CD4-positive, alpha-beta T cell treated with Interleukin-10 for 1 hour (primary cell): ENCODE measurements around the gene PROKR1.
"Not testable (repeated sequence)": the region's sequence is repeated elsewhere in the genome, so short reads cannot be mapped to it uniquely, and the experiment has no call there.

Experiments used
- DNase-seq: peaks from one replicate; pipeline ENCODE4 v3.0.0-alpha.2; 2020

Gene PROKR1

DNA sequence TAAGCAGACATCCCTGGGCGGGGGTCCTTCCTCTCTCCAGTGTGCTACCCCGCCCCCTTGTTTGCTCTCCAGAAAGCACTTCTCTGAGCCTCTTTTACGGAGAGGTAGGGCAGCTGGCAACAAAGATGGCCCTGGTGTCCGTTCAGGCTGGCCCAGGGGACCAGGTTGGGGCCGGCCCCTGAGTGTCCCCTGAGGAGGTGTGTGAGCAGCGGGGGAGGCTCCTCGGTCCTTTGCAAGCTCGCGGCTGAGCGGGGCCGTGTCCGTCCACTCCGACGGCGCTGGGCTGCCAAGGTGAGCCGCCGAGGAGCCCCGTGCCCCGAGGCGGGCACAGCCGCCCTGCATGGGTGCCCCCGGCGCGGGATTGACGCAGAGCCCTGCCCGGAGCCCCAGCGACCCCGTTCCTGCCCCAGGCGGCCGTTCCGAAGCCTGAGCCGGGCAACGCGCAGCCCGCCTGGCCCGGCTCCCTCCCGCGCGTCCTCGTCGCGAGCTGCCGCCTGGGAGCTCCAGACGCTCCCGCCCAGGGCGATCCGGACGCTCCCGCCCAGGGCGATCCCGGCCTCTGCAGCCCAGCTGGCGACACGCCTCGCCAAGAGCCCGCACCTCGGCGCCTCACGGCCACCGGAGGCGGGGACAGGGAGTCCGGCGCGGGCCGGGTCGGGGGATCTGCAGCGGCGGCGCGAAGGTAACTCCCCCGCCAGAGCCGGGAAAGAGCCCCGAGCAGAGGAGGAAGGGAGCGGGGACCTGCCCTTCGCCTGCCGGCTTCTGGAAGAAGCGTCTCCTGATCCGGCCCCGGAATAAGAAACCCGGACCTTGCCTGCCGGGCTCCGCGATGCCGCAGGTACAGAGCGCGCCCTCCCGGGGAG lies at the start of gene PROKR1:
Gene PROKR1, plus strand, starts transcription at position 569 of the 863 bp plus-strand sequence. CDS start 2,243 bp downstream, outside the sequence.
- no peak for DNase-seq

DNA sequence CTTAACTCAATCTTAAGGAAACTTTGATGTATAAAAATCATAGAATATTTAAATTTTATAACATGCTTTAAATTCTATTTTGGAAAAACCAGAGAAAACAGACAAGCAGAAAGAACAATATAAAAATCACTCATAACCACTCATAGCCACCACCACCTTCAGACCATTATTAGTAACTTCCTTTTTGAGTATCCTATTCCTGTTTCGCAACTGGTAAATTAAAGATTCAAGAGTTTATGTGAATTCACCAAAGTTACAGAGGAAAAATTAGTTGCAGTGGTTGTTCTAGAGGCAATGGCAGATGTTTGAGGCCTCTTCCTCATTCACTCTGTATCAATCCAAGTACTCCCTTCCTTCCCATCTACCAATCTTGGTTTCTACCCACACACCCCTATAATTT lies 49.3 kb upstream of the PROKR1 start:
- no peak for DNase-seq

DNA sequence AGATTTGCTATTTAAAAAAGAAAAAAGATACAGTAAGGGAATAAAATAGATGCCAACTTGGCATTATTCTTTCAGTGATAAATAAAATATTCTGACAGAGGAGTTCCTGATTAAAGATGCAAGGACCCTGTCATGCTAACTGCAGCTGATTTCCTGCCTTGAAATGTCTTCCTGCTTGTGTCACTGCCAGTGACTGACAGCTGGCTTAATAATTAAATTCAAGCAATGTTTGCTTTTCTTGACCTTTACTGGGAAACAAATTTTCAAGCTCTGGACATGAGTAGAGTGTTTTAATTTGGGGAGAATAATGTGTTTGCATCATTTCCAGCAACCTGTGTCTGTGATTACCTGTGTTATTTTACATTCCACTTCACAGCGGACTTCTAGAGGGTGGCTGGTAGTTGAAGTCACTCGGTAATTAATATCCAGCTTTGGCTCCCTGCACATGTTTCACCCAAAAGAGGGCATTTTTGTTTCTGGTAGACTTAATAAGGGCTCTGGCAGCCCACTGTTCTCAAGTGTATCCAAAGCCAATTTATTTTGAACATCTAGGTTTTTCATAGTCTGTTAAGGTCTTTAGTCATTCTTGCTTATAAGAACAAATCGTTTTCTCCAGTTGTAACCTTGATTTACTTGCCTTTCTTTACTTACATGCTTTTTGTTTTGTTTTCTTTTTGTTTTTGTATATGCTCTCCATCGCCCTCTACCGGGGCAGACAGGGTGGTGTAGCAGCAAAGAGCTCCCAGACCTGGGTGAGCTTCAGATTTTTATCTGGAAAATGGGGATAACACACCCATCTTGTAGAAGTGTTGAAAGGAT lies 48.5 kb upstream of the PROKR1 start:
- DNase-seq = peak; percentile 67

DNA sequence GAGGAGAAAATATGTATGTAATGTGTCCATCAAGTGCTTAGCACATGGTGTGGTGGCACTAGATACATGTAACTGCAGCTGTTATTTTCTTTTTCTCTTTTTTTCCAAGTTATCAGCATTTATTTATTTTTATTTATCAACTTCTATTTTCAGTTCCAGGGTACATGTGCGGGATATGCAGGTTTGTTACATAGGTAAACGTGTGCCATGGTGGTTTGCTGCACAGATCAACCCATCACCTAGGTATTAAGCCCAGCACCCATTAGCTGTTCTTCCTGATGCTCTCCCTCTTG lies 47.9 kb upstream of the PROKR1 start:
- DNase-seq = not testable (repeated sequence)

DNA sequence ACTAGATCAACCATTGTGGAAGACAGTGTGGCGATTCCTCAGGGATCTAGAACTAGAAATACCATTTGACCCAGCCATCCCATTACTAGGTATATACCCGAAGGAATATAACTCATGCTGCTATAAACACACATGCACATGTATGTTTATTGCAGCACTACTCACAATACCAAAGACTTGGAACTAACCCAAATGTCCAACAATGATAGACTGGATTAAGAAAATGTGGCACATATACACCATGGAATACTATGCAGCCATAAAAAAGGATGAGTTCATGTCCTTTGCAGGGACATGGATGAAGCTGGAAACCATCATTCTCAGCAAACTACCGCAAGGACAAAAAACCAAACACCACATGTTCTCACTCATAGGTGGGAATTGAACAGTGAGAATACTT lies 42.9 kb upstream of the PROKR1 start:
- not testable (repeated sequence) for DNase-seq

DNA sequence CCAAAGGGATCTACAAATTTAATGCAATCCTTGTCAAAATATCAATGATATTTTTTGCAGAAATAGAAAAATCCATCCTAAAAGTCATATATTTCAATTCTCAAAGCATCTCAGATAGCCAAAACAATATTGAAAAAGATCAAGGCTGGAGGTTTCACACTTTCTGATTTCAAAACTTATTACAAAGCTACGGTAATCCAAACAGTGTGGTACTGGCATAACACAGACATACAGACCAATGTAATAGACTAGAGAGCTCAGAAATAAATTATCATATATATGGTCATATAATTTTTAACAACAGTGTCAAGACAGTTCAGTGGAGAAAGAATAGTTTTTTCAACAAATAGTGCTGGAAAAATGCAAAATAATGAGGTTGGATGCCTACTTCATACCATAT lies 40.3 kb upstream of the PROKR1 start:
- DNase-seq = no peak

DNA sequence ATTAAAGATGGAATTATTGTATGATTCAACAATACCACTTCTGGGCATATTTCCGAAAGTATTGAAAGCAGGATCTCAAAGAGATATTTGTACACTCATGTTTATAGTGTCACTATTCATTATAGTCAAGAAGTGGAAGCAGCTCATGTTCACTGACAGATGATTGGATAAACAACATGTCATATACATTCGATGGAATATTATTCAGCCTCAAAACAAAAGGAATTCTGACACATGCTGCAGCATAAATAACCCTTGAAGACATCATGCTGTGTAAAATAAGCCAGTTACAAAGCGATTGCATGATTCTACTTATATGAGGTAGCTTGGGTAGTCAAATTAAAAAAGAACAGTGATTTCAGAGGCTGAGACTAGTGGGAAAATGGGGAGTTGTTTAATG lies 39.3 kb upstream of the PROKR1 start:
- DNase-seq = no peak

DNA sequence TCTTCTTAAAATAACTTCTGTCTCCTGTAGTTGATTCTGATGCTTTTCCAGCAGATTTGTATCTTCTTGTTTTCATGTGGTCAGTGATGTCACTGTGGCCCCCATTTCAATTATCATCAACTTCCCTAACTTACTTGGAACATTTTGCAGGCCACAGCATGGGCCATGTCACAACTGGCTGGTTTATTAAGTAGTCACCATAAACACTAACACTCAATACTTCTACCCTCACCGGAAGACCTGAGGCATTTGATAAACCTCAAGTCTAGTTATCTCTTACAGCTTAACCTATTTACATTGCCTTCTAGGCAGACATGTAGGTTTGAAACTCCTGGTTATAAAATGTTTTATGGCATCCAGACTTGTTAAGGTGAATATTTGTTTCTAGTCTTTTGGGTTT lies 37.4 kb upstream of the PROKR1 start:
- DNase-seq = no peak

DNA sequence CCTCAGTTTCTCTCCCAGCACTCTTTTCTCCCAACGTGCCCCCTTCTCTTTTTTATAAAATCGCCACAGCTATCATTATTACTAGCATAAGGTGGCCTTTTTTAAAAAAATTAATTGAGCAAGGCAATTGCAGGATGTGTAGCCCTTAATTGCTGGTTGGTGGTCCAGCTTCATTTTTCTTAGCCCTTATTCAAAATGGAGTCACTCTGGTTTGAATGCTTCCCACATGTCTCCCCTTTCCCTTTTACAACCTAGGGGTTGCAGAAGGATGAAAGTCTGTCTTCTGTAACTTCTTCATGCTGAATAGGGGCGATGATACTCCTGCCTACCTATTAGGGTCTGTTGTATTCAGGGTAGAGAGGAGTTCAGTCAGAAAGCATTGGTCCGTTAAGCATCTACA lies 36.6 kb upstream of the PROKR1 start:
- no peak for DNase-seq

DNA sequence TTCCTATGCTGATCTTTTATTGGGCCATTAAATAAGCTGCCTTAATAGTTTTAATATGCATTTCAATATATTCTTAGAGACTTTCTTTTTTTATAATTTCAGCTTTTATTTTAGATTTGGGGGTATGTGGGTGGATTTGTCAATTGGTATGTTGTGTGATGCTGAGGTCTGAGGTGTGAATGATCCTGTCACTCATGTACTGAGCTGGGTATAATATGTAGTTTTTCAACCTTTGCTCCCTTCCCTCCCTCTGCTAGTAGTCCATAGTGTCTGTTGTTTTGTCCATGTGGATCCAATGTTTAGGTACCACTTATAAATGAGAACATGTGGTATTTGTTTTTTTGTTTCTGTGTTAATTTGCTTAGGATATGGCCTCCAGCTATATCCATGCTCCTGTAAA lies 35.5 kb upstream of the PROKR1 start:
- DNase-seq = no peak

DNA sequence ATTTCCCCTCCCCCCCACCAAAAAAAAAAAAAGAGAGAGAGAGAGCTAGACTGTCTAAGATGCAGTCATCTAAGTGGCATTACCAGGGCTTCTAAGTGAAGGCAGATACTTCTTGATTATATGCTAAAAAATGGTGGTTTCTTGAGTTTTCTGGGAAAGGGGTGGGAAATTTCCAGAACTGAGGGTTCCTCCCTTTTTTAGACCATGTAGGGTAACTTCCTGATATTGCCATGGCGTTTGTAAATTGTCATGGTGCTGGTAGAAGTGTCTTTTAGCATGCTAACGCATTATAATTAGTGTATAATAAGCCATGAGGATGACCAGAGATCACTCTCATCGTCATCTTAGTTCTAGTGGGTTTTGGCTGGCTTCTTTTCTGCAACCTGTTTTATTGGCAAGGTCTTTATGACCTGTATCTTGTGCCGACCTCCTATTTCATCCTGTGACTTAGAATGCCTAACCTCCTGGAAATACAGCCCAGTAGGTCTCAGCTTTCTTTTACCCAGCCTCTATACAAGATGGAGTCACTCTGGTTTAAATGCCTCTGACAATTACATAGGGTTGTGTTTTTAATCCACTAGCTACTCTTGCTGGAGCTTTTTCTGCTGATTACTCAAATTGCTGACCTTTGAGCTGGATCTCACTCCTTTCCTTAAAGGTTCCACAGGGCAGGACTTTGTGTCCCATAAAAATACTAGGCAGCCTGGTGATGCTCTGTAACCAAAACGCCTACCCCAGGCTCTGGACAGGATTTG lies 30.4 kb upstream of the PROKR1 start:
- no peak for DNase-seq

DNA sequence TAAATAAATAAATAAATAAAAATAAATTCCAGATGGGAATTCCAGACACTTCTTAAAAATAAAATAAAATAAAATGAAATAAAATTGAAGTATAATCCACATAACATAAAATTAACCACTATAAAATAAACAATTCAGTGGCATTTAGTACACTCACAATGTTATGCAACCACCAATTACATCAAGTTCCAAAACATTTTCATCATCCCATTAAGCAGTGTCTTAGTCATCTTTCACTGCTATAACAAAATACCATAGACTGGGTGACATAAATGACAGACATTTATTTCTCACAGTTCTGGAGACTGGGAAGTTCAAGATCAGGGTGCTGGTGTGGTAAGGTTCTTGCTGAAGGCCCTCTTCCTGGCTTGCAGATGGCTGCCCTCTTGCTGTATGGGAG lies 22.6 kb upstream of the PROKR1 start:
- DNase-seq = no peak

DNA sequence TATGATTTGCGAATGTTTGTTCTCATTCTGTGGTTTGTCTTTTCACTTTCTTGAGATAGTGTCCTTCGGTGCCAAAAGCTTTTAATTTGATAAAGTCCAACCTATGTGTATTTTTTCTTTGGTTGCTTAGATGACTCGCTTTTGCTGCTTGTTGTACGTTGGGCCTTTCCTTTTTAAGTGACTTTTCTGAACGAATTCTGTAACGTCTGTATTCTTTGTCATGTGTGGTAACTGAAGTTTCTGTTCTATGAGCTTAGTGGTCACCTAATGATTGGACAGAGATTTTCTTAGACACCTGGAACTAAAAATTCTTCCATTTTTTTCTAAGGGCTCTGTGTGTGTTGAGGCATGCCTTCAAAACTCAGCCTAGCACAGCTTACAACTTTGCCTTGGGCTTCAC lies 19.6 kb upstream of the PROKR1 start:
- DNase-seq = no peak

DNA sequence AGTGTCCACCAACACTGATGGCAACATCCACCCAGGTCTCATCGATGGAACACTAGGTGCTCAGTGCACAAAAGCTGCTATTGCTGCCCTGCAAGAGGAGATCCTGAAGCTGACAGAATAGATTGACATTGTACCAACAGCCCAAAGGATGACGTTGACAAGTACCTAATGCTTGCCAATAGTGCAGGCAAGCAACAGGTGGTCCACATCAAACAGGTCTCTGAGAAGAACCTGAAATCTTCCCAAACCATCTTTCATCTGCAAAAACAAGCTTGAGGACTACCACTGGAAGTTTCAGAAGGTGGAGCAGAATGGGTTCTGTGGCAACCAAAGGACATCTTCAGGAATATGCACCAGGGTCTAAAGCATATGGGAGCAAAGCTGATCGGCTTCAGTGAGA lies 15.8 kb upstream of the PROKR1 start:
- no peak for DNase-seq

DNA sequence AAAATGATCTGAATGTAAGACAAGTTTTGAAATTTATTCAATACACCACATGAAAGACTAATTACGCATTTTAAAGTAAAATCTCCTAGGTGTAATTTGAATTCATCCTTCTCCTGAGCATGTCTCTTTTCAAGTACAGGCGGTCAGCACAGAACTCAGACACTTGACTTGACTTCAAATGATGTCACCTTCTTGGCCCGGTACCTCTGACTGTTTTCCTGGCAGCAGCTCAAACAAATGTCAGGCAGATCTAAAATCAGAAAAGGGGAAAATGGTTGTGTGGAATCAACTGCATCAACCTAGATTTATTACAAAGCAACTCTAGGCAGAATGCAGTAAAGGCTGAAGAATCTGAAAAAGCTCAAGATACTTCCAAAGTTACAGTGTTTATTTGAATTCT lies 11.4 kb upstream of the PROKR1 start:
- no peak for DNase-seq

DNA sequence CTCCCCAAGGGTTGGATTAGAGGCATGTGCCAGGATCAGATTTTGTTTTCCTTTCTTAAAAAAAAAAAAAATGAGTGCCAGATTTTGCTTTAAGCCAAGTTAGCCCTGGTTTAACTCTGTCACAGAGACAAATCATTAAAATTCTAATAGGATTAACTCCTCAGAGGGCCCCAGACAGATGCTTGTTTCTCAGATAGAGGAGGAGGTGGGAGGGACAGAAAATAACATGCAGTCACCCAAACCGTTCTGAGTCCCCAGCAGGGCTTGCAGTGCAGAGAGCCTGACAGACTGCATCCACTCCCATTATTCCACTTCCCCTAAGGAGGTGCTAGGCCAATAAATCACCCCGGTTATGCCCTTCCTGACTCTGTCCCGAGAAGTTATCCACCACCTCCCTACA lies 6.3 kb upstream of the PROKR1 start:
- DNase-seq = no peak

DNA sequence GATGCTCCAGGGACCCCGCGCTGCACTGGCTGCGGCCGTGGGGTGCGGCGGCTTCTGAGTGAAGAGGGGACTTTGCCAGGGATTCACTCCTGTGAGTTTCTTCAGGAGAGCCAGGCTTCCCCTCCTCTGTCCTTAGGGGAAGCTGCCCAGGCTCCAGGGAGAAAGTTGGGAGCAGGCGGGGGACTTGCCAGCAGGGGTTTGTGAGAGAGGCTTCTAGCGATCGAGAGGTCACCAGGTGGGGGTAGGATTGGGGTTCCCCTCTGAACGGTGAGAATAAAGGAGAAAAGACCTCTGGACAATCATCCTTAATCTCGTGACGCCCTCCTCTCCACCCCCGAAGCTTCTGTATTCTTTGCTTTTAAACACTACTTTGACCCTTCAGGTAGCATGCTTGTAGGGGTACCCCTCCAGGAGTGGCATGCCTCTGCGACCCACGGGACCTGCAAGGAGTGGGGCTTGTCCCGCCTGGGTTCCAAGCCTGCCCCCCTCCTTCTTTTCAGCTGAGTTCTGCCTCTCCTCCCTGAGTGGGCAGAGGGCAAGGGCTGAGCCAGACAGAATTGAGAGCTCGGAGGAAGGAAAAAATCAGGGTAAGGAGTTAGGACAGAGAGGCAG lies 601 bp downstream of the PROKR1 start:
- no peak for DNase-seq

DNA sequence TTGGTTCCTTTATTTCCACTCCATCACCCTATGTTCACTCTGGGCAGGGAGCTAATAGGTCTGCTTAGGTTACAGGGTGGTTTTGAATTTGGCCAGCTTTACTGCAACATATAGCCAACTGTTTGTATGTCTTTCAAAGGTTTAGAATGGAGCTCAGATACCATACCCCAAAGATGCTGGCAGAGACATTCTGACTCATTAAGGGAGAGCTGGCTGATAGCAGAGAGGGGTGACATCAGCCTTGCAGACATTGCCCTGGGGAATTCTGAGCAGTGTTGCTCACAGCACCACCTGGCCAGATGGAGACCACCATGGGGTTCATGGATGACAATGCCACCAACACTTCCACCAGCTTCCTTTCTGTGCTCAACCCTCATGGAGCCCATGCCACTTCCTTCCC lies 2.1 kb downstream of the PROKR1 start:
- no peak for DNase-seq

DNA sequence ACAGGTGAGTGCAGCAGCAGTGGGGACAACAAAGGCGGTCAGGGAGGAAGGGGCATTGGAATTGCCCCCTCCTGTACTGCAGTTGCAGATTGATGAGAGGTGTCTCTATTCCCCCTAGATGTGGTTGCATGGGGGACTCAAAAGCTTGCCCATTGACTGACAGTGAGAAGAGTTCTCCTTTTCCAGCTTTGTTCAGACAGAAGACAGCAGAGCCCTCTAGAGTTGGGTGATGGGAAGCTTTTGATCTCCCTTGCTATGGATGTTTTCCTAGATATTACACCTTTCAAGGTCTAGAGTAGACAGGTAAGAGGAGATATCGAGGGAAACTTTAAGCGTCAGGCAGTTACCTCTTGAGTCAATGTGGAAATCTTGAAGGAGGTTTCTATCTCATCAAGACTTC lies 2.9 kb downstream of the PROKR1 start:
- DNase-seq = no peak

DNA sequence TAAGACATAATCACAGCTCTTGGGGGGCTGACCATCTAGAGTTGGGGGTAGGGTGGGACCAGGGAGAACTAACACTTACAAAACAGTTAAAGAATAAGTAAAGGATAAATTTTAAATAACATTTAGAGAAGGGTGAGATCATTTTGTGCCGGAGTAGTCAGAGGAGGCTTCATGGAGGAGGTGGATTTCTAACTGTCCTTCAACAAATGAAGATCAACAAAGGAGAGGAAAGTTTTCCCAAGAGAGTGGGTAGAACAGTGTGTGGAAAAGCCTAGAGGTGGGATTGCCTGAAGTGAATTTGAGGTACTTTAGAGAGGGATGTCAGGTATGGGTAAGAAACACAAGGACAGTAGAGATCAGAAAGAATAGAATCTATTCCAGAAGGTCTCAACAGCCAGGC lies 7.3 kb downstream of the PROKR1 start:
- no peak for DNase-seq

DNA sequence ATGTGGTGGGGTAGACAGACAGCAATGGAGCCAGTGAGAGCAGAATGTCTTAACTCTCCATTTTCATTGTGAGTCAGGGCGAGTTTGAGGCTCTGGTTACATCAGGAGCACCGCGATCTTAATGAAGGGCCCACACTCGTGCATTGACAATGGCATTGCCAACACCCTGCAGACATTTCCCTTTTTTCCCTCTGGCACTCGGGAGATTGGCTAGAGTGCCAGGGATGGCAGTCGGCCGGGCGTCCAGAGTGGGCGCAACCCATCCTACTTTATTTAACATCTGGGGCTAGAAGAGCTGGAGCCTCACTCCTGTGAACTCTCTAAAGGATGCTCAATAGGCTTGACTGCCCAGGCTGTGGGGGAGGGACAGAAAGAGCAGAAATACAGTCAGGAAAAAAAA lies 9.7 kb downstream of the PROKR1 start:
- DNase-seq = no peak

DNA sequence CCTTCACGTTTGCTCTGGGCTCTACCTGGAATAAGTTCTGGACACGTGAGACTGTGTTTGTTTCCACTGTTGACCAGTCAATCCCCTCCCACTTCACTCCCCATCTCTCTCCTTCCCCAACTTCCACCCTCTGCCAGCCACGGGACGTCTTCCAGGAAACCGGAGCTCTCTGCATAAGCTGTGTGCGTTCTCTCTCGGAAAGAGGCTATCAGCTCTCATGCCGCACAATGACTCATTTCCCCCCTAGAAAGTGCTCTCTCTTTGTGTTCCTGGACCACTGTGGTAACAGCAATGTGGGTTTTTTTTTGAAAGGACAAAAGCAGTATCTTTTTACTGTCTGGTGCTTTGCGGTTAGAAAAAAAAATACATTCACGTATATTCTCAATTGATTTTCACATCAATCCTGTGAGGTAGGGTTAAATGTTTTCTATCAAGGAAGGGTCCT lies 10.2 kb downstream of the PROKR1 start:
- peak; percentile 30 for DNase-seq

DNA sequence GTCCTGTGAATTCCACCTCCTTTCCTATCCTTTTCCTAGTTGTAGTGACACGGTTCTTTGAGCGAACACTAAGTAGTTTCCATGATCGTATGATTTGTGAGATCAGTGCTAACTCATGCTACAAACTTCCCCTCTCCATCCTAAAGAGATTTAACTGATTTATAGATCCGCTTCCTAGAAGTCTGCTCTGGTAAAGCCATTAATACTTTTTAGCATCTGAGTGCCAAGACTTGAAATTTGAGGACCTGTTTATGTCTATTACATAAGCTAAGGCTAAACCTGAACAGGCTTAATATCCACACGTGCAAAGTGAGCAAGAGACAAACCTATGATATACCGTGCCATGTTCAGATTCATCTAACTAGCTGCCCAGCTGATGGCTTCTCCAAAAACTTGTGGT lies 14.9 kb downstream of the PROKR1 start:
- no peak for DNase-seq
